Activated CD8-positive, alpha-beta memory T cell treated with anti-CD3 and anti-CD28 coated beads, Interleukin-2, amount 10 ng/mL, durations not matched to agents 7 days and 5 days (primary cell): ENCODE measurements around the gene WDR53. TPM values are rescaled to one million over a fixed set of nuclear protein-coding genes. Genes with fewer than 3 reads are reported as not detected.
"Not testable (repeated sequence)": the region's sequence is repeated elsewhere in the genome, so short reads cannot be mapped to it uniquely, and the experiment has no call there.

ENCODE experiments used
- ATAC-seq: fragments of 150-1000 bp; cut with Tn5 transposase; one replicate; pipeline ENCODE4 v1.10.0; 2021; ENCODE audit warnings: moderate library complexity
- CTCF ChIA-PET: fragments of 350-600 bp; sonication (Branson Sonifier 250); formaldehyde crosslinking; loops from one replicate; lab custom pipeline; 2021; ENCODE audit warnings: antibody characterized with exemption; lab: Charles Lee
- DNase-seq: peaks from one replicate; pipeline ENCODE4 v3.0.0-alpha.2; 2020
- H3K27ac Mint-ChIP-seq: one replicate; pipeline ENCODE4 v1.8.0; 2021; ENCODE audit warnings: mild to moderate bottlenecking, mixed read lengths
- H3K27me3 Mint-ChIP-seq: one replicate; pipeline ENCODE4 v1.8.0; 2021; ENCODE audit warnings: mixed read lengths
- H3K36me3 Mint-ChIP-seq: one replicate; pipeline ENCODE4 v1.8.0; 2021; ENCODE audit warnings: mild to moderate bottlenecking, mixed read lengths
- H3K4me1 Mint-ChIP-seq: one replicate; pipeline ENCODE4 v1.8.0; 2021; ENCODE audit warnings: mixed read lengths
- H3K4me3 Mint-ChIP-seq: one replicate; pipeline ENCODE4 v1.8.0; 2021; ENCODE audit warnings: mild to moderate bottlenecking, moderate library complexity, mixed read lengths
- H3K9me3 Mint-ChIP-seq: one replicate; pipeline ENCODE4 v1.8.0; 2022; ENCODE audit warnings: low read depth, mixed read lengths
- total RNA-seq, 2 experiments: library from RNA; stranded (reverse); gene quantifications; one replicate each; pipeline ENCODE4 v1.2.3, GENCODE V29; 2021

Gene WDR53
- total RNA-seq, 2 experiments from 2014 or later = 22.2 to 23.1 TPM

DNA sequence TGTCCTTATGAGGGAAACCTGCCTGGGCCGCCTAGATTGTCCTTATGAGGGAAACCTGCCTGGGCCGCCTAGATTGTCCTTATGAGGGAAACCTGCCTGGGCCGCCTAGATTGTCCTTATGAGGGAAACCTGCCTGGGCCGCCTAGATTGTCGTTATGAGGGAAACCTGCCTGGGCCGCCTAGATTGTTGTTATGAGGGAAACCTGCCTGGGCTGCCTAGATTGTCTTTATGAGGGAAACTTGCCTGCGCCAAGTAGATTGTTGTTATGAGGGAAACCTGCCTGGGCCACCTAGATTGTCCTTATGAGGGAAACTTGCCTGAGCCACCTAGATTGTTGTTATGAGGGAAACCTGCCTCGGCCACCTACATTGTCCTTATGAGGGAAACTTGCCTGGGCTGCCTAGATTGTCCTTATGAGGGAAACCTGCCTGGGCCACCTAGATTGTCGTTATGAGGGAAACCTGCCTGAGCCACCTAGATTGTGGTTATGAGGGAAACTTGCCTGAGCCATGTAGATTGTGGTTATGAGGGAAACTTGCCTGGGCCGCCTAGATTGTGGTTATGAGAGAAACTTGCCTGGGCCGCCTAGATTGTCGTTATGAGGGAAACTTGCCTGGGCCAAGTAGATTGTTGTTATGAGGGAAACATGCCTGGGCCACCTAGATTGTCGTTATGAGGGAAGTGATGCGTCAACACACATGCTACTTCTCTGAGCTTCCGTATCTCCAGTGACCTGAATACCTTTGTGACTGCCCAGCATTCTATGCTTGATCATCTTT is 56.5 kb downstream of the WDR53 start:
- H3K4me3 Mint-ChIP-seq, H3K4me1 Mint-ChIP-seq, DNase-seq, H3K27ac Mint-ChIP-seq, H3K36me3 Mint-ChIP-seq, ATAC-seq: not testable (repeated sequence)
- peaks cover 10% of the 10 kb centered on the region for H3K9me3 Mint-ChIP-seq
- CTCF ChIA-PET = interaction anchor here (1.1 to 1.8 kb wide), 3 partner anchors 10 to 259 kb away, joined by 4 to 13 read pairs (median 4); no protein-coding TSS in a partner anchor
- peaks cover 18% of the 10 kb centered on the region for H3K27me3 Mint-ChIP-seq

GRCh38 chr3:196511108-196511507 is 57.2 kb downstream of the WDR53 start:
- not testable (repeated sequence) for H3K27ac Mint-ChIP-seq, ATAC-seq, H3K4me3 Mint-ChIP-seq, DNase-seq, H3K36me3 Mint-ChIP-seq, H3K4me1 Mint-ChIP-seq
- Mint-ChIP-seq H3K27me3 (peaks cover 22% of the 10 kb centered on the region), H3K9me3 (peaks cover 14% of the 10 kb centered on the region)
- CTCF ChIA-PET = interaction anchor here (1.8 to 2.6 kb wide), 2 partner anchors 12 to 18 kb away, joined by 5 to 7 read pairs; no protein-coding TSS in a partner anchor

DNA sequence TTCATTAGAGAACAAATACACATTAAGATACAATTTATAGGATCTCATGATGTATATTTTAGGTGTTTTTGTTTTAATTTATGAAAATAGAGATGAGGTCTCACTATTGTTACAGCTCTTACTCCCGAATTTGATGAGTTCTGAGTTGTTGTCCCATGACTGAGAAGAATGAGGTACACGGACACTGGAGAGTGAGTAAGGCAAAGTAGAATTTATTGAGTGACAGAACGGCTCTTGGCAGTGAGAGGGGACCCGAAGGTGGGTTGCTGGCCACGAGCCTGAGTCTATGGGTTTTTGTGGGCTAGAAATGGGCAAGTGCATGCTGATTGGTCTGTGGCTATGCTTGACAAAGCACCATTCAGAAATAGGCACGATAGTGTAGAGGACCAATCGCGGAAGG is 61.7 kb downstream of the WDR53 start:
- ATAC-seq = no peak
- DNase-seq = no peak
- Mint-ChIP-seq H3K9me3 (peaks cover 7% of the 10 kb centered on the region), H3K4me1 (peaks cover 9% of the 10 kb centered on the region), H3K36me3 (peaks cover 19% of the 10 kb centered on the region), H3K27me3 (peaks cover 15% of the 10 kb centered on the region), H3K27ac (no peak overlapping the region), H3K4me3 (no peak overlapping the region)
- CTCF ChIA-PET = interaction anchor here (1.6 to 1.9 kb wide), 2 partner anchors 16 to 20 kb away, joined by 3 to 7 read pairs; no protein-coding TSS in a partner anchor

DNA sequence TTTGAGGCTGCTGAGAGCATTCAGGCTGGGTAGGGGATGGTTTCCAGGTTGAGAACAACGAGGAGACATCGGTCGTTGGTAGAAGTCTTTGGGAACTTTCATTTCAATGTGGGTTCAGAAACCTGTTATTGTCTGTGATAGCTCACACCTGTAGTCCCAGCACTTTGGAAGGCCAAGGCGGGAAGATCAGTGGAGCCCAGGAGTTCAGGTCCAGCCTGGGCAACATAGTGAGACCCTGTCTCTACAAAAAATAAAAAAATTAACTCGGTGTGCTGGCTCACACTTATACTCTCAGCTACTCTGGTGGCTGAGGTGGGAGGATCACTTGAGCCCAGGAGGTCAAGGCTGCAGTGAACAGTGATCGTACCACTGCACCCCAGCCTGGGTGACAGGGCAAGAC is 63.8 kb downstream of the WDR53 start:
- Mint-ChIP-seq H3K36me3 (peaks cover 36% of the 10 kb centered on the region), H3K9me3 (peaks cover 7% of the 10 kb centered on the region), H3K27me3 (peaks cover 11% of the 10 kb centered on the region), H3K4me1 (peaks cover 25% of the 10 kb centered on the region), H3K4me3 (no peak overlapping the region), H3K27ac (no peak overlapping the region)
- CTCF ChIA-PET = interaction anchor here (0.6 to 3.4 kb wide), 7 partner anchors 15 to 198 kb away, joined by 3 to 21 read pairs (median 4); partner anchors contain the start of genes FBXO45 and WDR53
- ATAC-seq (no peak), DNase-seq (no peak)

Other genes with a start within 250 kb of the WDR53 start
- gene TM4SF19, start 230.2 kb downstream of the WDR53 start, total RNA-seq = not detected
- gene UBXN7, start 136.1 kb downstream of the WDR53 start, total RNA-seq = 10 to 100 TPM; 50.7 to 60.8 TPM
- 10 to 100 TPM; 29.6 to 39.4 TPM for gene RNF168, start 64.8 kb downstream of the WDR53 start, total RNA-seq
- not detected for gene SMCO1, start 53.2 kb downstream of the WDR53 start, total RNA-seq
- 10 to 100 TPM; 14.9 to 20.3 TPM for gene FBXO45, start 106 bp upstream of the WDR53 start, total RNA-seq
- 10 to 100 TPM; 37.5 to 47.8 TPM for gene NRROS, start 71.1 kb upstream of the WDR53 start, total RNA-seq
- gene CEP19, start 143.7 kb upstream of the WDR53 start, total RNA-seq = 1 to 10 TPM; 4.1 to 5.4 TPM
- 10 to 100 TPM; 40.5 to 56.9 TPM for gene PIGX, start 143.8 kb upstream of the WDR53 start, total RNA-seq
- 100 to 1,000 TPM in 1 of 2 experiments, 10 to 100 TPM in 1; 86.4 to 118 TPM for gene PAK2, start 171.3 kb upstream of the WDR53 start, total RNA-seq